ENCODE data around the gene EVX2. TPM values are rescaled to one million over a fixed set of nuclear protein-coding genes. Genes with fewer than 3 reads are reported as not detected.

EVX2 gene
- polyA plus RNA-seq, 1 experiment = not detected

DNA sequence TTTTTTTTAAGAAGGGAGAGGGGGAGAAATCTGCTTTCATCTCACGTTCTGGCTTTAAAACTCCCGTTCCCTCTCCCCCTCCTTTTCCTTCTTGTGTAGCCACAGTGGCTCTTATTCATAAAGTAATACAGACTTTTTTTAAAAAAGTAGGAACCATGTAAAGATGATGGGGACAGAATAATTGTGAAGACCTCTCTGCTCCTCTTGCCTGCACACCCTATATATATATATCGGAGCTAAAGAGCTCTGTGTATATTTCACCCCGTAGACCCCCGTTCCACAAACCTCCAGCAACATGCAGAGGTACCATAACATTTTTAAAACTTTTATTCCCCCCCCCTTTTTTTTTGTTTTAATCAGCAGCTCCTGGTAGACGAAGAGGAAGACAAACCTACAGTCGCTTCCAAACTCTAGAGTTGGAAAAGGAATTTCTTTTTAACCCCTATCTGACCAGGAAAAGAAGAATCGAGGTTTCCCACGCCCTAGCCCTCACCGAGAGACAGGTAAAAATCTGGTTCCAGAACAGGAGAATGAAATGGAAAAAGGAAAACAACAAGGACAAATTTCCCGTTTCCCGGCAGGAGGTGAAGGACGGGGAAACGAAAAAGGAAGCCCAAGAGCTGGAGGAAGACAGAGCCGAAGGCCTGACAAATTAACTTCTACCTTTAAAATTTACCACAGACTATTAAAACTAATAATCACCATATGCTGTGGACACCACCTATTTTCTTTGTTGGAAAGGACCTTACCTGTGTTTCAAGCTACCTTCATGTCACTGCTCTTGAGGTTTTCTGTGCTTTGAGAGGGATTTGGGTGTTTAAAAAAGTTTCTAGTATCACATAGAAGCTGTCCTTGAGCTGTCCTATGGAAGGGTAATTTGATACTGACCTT lies 47.4 kb upstream of the EVX2 start:
- DNase-seq (ENCODE audit: low read depth, low spot score) = no peak

DNA sequence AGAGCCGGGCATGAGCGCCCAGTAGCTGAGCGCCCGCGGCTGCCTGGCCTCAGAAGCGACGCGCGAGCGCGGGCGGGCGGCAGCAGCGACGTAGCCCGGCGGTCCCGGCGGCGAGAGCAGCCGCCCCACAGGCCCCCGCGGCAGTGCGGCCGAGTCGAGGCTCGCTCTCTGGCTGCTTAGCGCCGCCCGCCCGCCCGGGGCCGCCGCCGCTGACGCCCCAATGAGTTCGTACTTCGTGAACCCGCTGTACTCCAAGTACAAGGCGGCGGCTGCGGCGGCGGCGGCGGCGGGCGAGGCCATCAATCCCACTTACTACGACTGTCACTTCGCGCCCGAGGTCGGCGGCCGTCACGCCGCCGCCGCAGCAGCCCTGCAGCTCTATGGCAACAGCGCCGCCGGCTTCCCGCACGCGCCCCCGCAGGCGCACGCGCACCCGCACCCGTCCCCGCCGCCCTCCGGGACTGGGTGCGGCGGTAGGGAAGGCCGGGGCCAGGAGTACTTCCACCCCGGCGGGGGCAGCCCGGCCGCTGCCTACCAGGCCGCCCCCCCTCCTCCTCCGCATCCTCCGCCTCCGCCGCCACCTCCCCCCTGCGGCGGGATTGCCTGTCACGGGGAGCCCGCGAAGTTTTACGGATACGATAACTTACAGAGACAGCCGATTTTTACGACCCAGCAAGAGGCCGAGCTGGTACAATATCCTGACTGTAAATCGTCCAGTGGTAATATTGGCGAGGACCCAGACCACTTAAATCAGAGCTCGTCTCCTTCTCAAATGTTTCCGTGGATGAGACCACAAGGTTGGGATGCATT lies 46.6 kb upstream of the EVX2 start:
- CTCF ChIA-PET = interaction anchor here (1.0 to 5.0 kb wide), 9 partner anchors 10 to 684 kb away, joined by 3 to 33 read pairs (median 19); no protein-coding TSS in a partner anchor
- DNase-seq (ENCODE audit: low read depth, low spot score) = no peak
- POLR2A ChIA-PET = no interaction called here

More for the DNA sequence above, 47.4 kb upstream of the EVX2 start:
- ChIA-PET CTCF (interaction anchor here (0.6 to 5.0 kb wide), 16 partner anchors 9 to 1018 kb away, joined by 3 to 33 read pairs (median 5); no protein-coding TSS in a partner anchor), POLR2A (no interaction called here)
- H3K4me3 ChIP-seq (ENCODE audit: low read depth, low read length) = no peak overlapping the region
- H3K27ac ChIP-seq (ENCODE audit: low read depth, low read length) = no peak overlapping the region
- TF ChIP-seq, protein P1, sequence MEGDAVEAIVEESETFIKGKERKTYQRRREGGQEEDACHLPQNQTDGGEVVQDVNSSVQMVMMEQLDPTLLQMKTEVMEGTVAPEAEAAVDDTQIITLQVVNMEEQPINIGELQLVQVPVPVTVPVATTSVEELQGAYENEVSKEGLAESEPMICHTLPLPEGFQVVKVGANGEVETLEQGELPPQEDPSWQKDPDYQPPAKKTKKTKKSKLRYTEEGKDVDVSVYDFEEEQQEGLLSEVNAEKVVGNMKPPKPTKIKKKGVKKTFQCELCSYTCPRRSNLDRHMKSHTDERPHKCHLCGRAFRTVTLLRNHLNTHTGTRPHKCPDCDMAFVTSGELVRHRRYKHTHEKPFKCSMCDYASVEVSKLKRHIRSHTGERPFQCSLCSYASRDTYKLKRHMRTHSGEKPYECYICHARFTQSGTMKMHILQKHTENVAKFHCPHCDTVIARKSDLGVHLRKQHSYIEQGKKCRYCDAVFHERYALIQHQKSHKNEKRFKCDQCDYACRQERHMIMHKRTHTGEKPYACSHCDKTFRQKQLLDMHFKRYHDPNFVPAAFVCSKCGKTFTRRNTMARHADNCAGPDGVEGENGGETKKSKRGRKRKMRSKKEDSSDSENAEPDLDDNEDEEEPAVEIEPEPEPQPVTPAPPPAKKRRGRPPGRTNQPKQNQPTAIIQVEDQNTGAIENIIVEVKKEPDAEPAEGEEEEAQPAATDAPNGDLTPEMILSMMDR (IDR thresholded peaks at IDR 0.05; ENCODE audit: low read depth, low read length) = no peak
- H3K9me3 ChIP-seq (ENCODE audit: control insufficient read depth, insufficient read depth, low read length) = peaks cover 4% of the 10 kb centered on the region; the same call in 1 of the 2 replicates
- peaks cover 88% of the 10 kb centered on the region for H3K27me3 ChIP-seq (ENCODE audit: control insufficient read depth, insufficient read depth, low read length)

DNA sequence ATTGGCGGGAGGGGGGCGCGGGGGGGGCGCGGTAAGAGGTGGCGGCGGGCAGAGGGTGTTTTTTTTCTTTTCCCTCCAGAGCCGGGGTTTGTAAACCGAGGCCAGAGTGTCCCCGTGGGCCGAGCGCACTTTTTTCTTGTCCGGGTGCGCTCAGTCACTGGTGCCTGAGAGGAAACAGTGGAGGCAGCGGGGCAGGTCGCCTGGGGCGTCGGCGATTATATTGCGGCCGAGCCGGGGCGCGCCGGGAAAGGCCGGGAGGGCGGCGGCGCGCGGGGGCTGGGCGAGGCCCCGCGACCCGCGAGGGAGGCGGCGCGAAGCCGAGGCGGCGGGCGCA lies 46.0 kb upstream of the EVX2 start:
- TF ChIP-seq, protein P1 (IDR thresholded peaks at IDR 0.05; ENCODE audit: low read depth, low read length) = no peak

More for the DNA sequence above, 46.6 kb upstream of the EVX2 start:
- Histone ChIP-seq H3K4me3 (ENCODE audit: low read depth, low read length) (no peak overlapping the region), H3K9me3 (ENCODE audit: control insufficient read depth, insufficient read depth, low read length) (peaks cover 4% of the 10 kb centered on the region; the same call in 1 of the 2 replicates), H3K27ac (ENCODE audit: low read depth, low read length) (no peak overlapping the region), H3K27me3 (ENCODE audit: control insufficient read depth, insufficient read depth, low read length) (peaks cover 88% of the 10 kb centered on the region)
- TF ChIP-seq, protein P1 (IDR thresholded peaks at IDR 0.05; ENCODE audit: low read depth, low read length) = no peak

DNA sequence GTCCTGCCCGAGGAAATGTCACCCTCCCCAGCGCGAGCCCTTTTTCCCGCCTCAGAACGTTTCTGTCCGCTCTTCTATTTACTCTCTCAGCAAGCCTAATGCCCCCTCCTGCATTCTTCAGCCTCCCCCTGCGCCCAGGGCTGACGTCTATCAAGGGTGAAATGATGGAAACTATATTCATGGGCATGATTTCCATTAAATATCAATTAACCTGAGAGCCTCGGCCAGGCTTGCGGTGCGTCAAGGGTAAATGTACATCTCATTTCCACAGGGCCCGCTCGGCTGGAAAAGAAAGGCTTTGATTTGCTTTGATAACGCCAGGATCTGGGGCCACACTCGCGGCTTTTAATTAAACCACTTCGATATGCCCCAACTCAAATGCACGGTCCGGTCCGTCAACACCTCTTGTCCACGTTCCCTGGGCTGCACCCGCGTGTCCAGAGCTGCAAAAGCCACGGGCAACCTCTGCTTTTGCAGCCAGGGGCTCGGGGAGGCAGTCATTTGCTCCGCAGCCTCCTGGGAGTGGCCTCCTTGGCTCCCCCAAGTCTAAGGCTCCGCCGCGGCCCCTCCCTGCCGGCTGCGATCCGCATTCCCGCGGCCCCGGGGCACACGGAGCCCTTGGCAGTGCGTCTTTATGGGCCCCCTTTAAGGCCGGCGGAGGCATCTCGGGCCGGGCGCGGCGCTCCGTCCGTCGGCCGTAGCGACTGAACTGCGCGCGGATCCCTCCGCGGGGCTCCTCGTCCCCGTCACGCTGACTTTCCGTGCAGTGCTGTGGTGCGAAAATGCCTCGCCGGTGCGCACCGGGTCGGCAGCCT lies 45.4 kb upstream of the EVX2 start, which contains the start of gene HOXD8:
Gene HOXD8, plus strand, starts transcription at position 724 of the 815 bp plus-strand sequence. CDS start 662 bp downstream, outside the sequence.
- H3K4me3 ChIP-seq (ENCODE audit: low read depth, low read length) = no peak within 1 kb of the TSS
- H3K27me3 ChIP-seq (ENCODE audit: control insufficient read depth, insufficient read depth, low read length) = peaks cover 88% of the 10 kb centered on the region
- H3K27ac ChIP-seq (ENCODE audit: low read depth, low read length) = no peak within 1 kb of the TSS
- ChIA-PET POLR2A (no interaction called here), CTCF (interaction anchor here (1.0 to 6.3 kb wide), 5 partner anchors 326 to 523 kb away, joined by 4 to 184 read pairs (median 77); no protein-coding TSS in a partner anchor)
- TF ChIP-seq, protein P1 (IDR thresholded peaks at IDR 0.05; ENCODE audit: low read depth, low read length) = no peak
- H3K9me3 ChIP-seq (ENCODE audit: control insufficient read depth, insufficient read depth, low read length) = peaks cover 4% of the 10 kb centered on the region; the same call in 1 of the 2 replicates
- DNase-seq (ENCODE audit: low read depth, low spot score) = no peak

More for the DNA sequence above, 46.0 kb upstream of the EVX2 start:
- peaks cover 4% of the 10 kb centered on the region; the same call in 1 of the 2 replicates for H3K9me3 ChIP-seq (ENCODE audit: control insufficient read depth, insufficient read depth, low read length)
- H3K27ac ChIP-seq (ENCODE audit: low read depth, low read length) = no peak overlapping the region
- ChIA-PET POLR2A (no interaction called here), CTCF (interaction anchor here (1.0 to 5.0 kb wide), 5 partner anchors 10 to 525 kb away, joined by 3 to 33 read pairs (median 30); no protein-coding TSS in a partner anchor)
- peaks cover 88% of the 10 kb centered on the region for H3K27me3 ChIP-seq (ENCODE audit: control insufficient read depth, insufficient read depth, low read length)
- no peak for DNase-seq (ENCODE audit: low read depth, low spot score)
- no peak overlapping the region for H3K4me3 ChIP-seq (ENCODE audit: low read depth, low read length)
